Measurements from ENCODE around the gene COG5.

The COG5 gene

GRCh38 chr7:107527196-107527595 is 36.5 kb downstream of the COG5 start:
- TF ChIP-seq CTCF (IDR thresholded peaks at IDR 0.05; ENCODE audit: low read depth, low read length, missing control alignments): no peak
- no peak for DNase-seq (ENCODE audit: low read depth)
- H3K4me3 ChIP-seq (ENCODE audit: low read depth, low read length): no peak overlapping the region

- DNase-seq (ENCODE audit: low read depth): no peak
- no peak overlapping the region for H3K4me3 ChIP-seq (ENCODE audit: low read depth, low read length)
- TF ChIP-seq CTCF (IDR thresholded peaks at IDR 0.05; ENCODE audit: low read depth, low read length, missing control alignments): no peak
Observed at GRCh38 chr7:107526672-107527071, 37.0 kb downstream of the COG5 start.

GRCh38 chr7:107506674-107507339 is 56.9 kb downstream of the COG5 start:
- DNase-seq (ENCODE audit: low read depth): no peak
- no peak for TF ChIP-seq CTCF (IDR thresholded peaks at IDR 0.05; ENCODE audit: low read depth, low read length, missing control alignments)
- H3K4me3 ChIP-seq (ENCODE audit: low read depth, low read length): no peak overlapping the region

GRCh38 chr7:107505997-107506673 is 57.6 kb downstream of the COG5 start:
- no peak for DNase-seq (ENCODE audit: low read depth)
- TF ChIP-seq CTCF (IDR thresholded peaks at IDR 0.05; ENCODE audit: low read depth, low read length, missing control alignments): no peak
- H3K4me3 ChIP-seq (ENCODE audit: low read depth, low read length): no peak overlapping the region

- no peak for DNase-seq (ENCODE audit: low read depth)
- TF ChIP-seq CTCF (IDR thresholded peaks at IDR 0.05; ENCODE audit: low read depth, low read length, missing control alignments): no peak
- H3K4me3 ChIP-seq (ENCODE audit: low read depth, low read length): no peak overlapping the region
Observed at GRCh38 chr7:107505362-107505761, 58.4 kb downstream of the COG5 start.

- H3K4me3 ChIP-seq (ENCODE audit: low read depth, low read length): no peak overlapping the region
- no peak for TF ChIP-seq CTCF (IDR thresholded peaks at IDR 0.05; ENCODE audit: low read depth, low read length, missing control alignments)
- no peak for DNase-seq (ENCODE audit: low read depth)
Observed at GRCh38 chr7:107503687-107504086, 60.0 kb downstream of the COG5 start.

- no peak for DNase-seq (ENCODE audit: low read depth)
- TF ChIP-seq CTCF (IDR thresholded peaks at IDR 0.05; ENCODE audit: low read depth, low read length, missing control alignments): no peak
- no peak overlapping the region for H3K4me3 ChIP-seq (ENCODE audit: low read depth, low read length)
Observed at GRCh38 chr7:107502797-107503196, 60.9 kb downstream of the COG5 start.

Data from GM12864 (cell line).